Measurements from ENCODE around the gene CAVIN4. TPM values are rescaled to one million over a fixed set of nuclear protein-coding genes. Genes with fewer than 3 reads are reported as not detected.

Gene CAVIN4
- total RNA-seq, 2 experiments from 2014 or later, result 0.68 to 2.3 TPM

- TF ChIP-seq EZH2phosphoT487 (IDR thresholded peaks at IDR 0.05; ENCODE audit: borderline replicate concordance, low read depth, low read length) (no peak), CTCF (conservative IDR thresholded peaks at IDR 0.05; ENCODE audit: low read length) (no peak)
- Histone ChIP-seq H3K9me3 (ENCODE audit: low read length) (no peaks in the 10 kb centered on the region), H3K4me3 (ENCODE audit: low read depth, low read length, poor library complexity, severe bottlenecking) (no peak overlapping the region), H3K9me2 (ENCODE audit: insufficient read depth, low read length) (no peaks in the 10 kb centered on the region), H3K79me2 (ENCODE audit: insufficient read depth, low read depth, low read length) (no peaks in the 10 kb centered on the region), H2AFZ (ENCODE audit: low read length) (no peak overlapping the region), H3K4me2 (ENCODE audit: low read length) (no peak overlapping the region), H4K20me1 (ENCODE audit: insufficient read depth, low read length) (no peaks in the 10 kb centered on the region), H3K27ac (ENCODE audit: low read depth, low read length, poor library complexity, severe bottlenecking) (no peak overlapping the region), H3K4me1 (ENCODE audit: insufficient read depth, low read length, poor library complexity, severe bottlenecking) (no peaks in the 10 kb centered on the region), H3K36me3 (ENCODE audit: insufficient read depth, low read length) (no peaks in the 10 kb centered on the region; the same call in 1 of the 2 replicates)
- DNase-seq (ENCODE audit: low spot score), result no peak
- no TSS peak for BruUV-seq (replicated peaks)
- CTCF ChIA-PET (ENCODE audit: unreplicated experiment), result no interaction called here
- intact Hi-C loops (cut with micrococcal nuclease; ENCODE audit: unreplicated experiment), result no loop called here
- POLR2A ChIA-PET, result no interaction called here
Observed at GRCh38 chr9:100575006-100575405, 2.9 kb upstream of the CAVIN4 start.

- TF ChIP-seq EZH2phosphoT487 (IDR thresholded peaks at IDR 0.05; ENCODE audit: borderline replicate concordance, low read depth, low read length), result no peak
- TF ChIP-seq CTCF (conservative IDR thresholded peaks at IDR 0.05; ENCODE audit: low read length), result no peak
- no peaks in the 10 kb centered on the region; the same call in 1 of the 2 replicates for H3K36me3 ChIP-seq (ENCODE audit: insufficient read depth, low read length)
- H3K4me3 ChIP-seq (ENCODE audit: low read depth, low read length, poor library complexity, severe bottlenecking), result no peak overlapping the region
- no peaks in the 10 kb centered on the region for H3K9me2 ChIP-seq (ENCODE audit: insufficient read depth, low read length)
- no peaks in the 10 kb centered on the region for H3K4me1 ChIP-seq (ENCODE audit: insufficient read depth, low read length, poor library complexity, severe bottlenecking)
- no TSS peak for BruUV-seq (replicated peaks)
- H3K4me2 ChIP-seq (ENCODE audit: low read length), result no peak overlapping the region
- no peaks in the 10 kb centered on the region for H4K20me1 ChIP-seq (ENCODE audit: insufficient read depth, low read length)
- H3K79me2 ChIP-seq (ENCODE audit: insufficient read depth, low read depth, low read length), result no peaks in the 10 kb centered on the region
- no peaks in the 10 kb centered on the region for H3K9me3 ChIP-seq (ENCODE audit: low read length)
- H2AFZ ChIP-seq (ENCODE audit: low read length), result no peak overlapping the region
- DNase-seq (ENCODE audit: low spot score), result no peak
- H3K27ac ChIP-seq (ENCODE audit: low read depth, low read length, poor library complexity, severe bottlenecking), result no peak overlapping the region
- ChIA-PET POLR2A (no interaction called here), CTCF (ENCODE audit: unreplicated experiment) (no interaction called here)
- intact Hi-C loops (cut with micrococcal nuclease; ENCODE audit: unreplicated experiment), result no loop called here
Observed at GRCh38 chr9:100575765-100576386, 2.0 kb upstream of the CAVIN4 start.

GRCh38 chr9:100578610-100579009 lies 731 bp downstream of the CAVIN4 start:
- Histone ChIP-seq H4K20me1 (ENCODE audit: insufficient read depth, low read length) (no peaks in the 10 kb centered on the region), H3K4me2 (ENCODE audit: low read length) (no peak overlapping the region), H3K36me3 (ENCODE audit: insufficient read depth, low read length) (no peaks in the 10 kb centered on the region; the same call in 1 of the 2 replicates), H2AFZ (ENCODE audit: low read length) (no peak overlapping the region), H3K4me3 (ENCODE audit: low read depth, low read length, poor library complexity, severe bottlenecking) (no peak overlapping the region), H3K9me2 (ENCODE audit: insufficient read depth, low read length) (no peaks in the 10 kb centered on the region), H3K27ac (ENCODE audit: low read depth, low read length, poor library complexity, severe bottlenecking) (no peak overlapping the region), H3K79me2 (ENCODE audit: insufficient read depth, low read depth, low read length) (no peaks in the 10 kb centered on the region), H3K9me3 (ENCODE audit: low read length) (no peaks in the 10 kb centered on the region), H3K4me1 (ENCODE audit: insufficient read depth, low read length, poor library complexity, severe bottlenecking) (no peaks in the 10 kb centered on the region)
- TF ChIP-seq EZH2phosphoT487 (IDR thresholded peaks at IDR 0.05; ENCODE audit: borderline replicate concordance, low read depth, low read length), result no peak
- TF ChIP-seq CTCF (conservative IDR thresholded peaks at IDR 0.05; ENCODE audit: low read length), result no peak
- intact Hi-C loops (cut with micrococcal nuclease; ENCODE audit: unreplicated experiment), result no loop called here
- BruUV-seq (replicated peaks), result no TSS peak
- no peak for DNase-seq (ENCODE audit: low spot score)
- POLR2A ChIA-PET, result no interaction called here
- CTCF ChIA-PET (ENCODE audit: unreplicated experiment), result no interaction called here
